ENCODE data around the gene ST3GAL4.

DNA sequence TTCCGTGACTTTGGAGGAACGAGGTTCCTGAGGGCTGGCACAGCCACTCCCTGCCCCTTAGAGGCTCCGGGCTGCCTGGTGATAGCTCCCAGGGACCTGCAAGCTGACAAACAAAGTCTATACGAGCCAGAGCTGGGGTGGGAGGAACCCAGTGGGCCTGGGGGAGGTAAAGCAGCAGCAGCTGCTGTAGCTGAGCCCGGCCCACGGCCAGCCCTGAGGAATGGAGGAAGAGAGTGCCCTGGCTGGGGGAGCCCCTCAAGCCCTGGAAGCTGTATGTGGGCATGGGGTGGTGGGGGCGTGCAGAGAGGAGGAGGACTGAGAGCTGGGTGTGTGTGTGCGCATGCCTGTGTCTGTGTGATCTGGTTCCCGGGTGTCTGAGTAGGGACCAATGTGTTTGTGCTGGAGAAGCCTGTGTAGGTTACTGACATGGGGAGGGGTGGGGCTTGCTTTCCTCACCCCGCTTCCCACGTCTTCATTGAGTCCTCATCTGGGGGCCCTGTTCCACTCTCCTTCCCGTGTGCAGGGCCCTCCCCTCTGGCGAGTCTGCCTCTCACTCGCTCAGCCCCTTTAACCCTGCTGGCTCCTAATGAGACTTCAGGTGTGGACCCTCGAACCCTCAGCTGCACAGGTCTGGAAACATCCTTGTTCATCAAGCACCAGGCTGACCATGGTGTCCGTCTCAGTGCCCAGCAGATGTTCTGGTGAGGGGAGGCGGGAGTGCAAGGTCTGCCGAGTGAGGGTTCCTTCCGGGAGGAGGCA, 10.8 kb downstream of the ST3GAL4 start:
- TF ChIP-seq, protein P1, sequence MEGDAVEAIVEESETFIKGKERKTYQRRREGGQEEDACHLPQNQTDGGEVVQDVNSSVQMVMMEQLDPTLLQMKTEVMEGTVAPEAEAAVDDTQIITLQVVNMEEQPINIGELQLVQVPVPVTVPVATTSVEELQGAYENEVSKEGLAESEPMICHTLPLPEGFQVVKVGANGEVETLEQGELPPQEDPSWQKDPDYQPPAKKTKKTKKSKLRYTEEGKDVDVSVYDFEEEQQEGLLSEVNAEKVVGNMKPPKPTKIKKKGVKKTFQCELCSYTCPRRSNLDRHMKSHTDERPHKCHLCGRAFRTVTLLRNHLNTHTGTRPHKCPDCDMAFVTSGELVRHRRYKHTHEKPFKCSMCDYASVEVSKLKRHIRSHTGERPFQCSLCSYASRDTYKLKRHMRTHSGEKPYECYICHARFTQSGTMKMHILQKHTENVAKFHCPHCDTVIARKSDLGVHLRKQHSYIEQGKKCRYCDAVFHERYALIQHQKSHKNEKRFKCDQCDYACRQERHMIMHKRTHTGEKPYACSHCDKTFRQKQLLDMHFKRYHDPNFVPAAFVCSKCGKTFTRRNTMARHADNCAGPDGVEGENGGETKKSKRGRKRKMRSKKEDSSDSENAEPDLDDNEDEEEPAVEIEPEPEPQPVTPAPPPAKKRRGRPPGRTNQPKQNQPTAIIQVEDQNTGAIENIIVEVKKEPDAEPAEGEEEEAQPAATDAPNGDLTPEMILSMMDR (conservative IDR thresholded peaks at IDR 0.05), result no peak
- no peak for TF ChIP-seq ZFX (IDR thresholded peaks at IDR 0.05)
